ENCODE results near the gene SEZ6L2. TPM values are rescaled to one million over a fixed set of nuclear protein-coding genes. Genes with fewer than 3 reads are reported as not detected.

Gene SEZ6L2
- total and polyA plus RNA-seq, 12 donors: 0.17 to 1.2 (median 0.70) TPM; not detected in 1

GRCh38 chr16:29900102-29900887 lies 945 bp upstream of the SEZ6L2 start, which contains the start of gene ASPHD1:
ASPHD1 (plus strand) TSS chr16:29900488; CDS start chr16:29900972, 484 bp downstream.
- Histone ChIP-seq H3K27me3 (peaks cover 6 to 64% (median 41%) of the 10 kb centered on the region in 7 donors), H3K36me3 (no peaks in the 10 kb centered on the region), H3K27ac (peak within 1 kb of the TSS in 4 of 10 donors; percentile 2 to 37 (median 31)), H3K4me1 (peaks cover 0 to 25% (median 13%) of the 10 kb centered on the region in 9 donors), H3K4me3 (peak within 1 kb of the TSS; percentile 33 to 76 (median 62)), H3K9me3 (no peaks in the 10 kb centered on the region)
- WGBS, 2 donors: 0 to 1% methylated on average over 57 to 67 of the region's 67 CpGs
- peak; percentile 79 to 90 (median 86) for ATAC-seq
- TF ChIP-seq, protein P1, sequence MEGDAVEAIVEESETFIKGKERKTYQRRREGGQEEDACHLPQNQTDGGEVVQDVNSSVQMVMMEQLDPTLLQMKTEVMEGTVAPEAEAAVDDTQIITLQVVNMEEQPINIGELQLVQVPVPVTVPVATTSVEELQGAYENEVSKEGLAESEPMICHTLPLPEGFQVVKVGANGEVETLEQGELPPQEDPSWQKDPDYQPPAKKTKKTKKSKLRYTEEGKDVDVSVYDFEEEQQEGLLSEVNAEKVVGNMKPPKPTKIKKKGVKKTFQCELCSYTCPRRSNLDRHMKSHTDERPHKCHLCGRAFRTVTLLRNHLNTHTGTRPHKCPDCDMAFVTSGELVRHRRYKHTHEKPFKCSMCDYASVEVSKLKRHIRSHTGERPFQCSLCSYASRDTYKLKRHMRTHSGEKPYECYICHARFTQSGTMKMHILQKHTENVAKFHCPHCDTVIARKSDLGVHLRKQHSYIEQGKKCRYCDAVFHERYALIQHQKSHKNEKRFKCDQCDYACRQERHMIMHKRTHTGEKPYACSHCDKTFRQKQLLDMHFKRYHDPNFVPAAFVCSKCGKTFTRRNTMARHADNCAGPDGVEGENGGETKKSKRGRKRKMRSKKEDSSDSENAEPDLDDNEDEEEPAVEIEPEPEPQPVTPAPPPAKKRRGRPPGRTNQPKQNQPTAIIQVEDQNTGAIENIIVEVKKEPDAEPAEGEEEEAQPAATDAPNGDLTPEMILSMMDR (IDR thresholded peaks at IDR 0.05): no peak
- intact Hi-C loops (cut with DNase I): no loop called here
- peak in 1 of 2 donors; percentile 46 for DNase-seq

GRCh38 chr16:29898804-29899515 lies 390 bp downstream of the SEZ6L2 start:
- peaks cover 0 to 25% (median 13%) of the 10 kb centered on the region in 9 donors for H3K4me1 ChIP-seq
- no peaks in the 10 kb centered on the region for H3K9me3 ChIP-seq
- intact Hi-C loops (cut with DNase I): no loop called here
- H3K27me3 ChIP-seq: peaks cover 6 to 64% (median 41%) of the 10 kb centered on the region in 7 donors
- ATAC-seq: peak in 4 of 8 donors; percentile 11 to 20 (median 16)
- peak overlapping the region in 6 of 10 donors; percentile 41 to 76 (median 66) for H3K4me3 ChIP-seq
- peak overlapping the region in 1 of 10 donors; percentile 26 for H3K27ac ChIP-seq
- WGBS, 2 donors: 1% methylated on average over 25 of the region's 25 CpGs
- no peaks in the 10 kb centered on the region for H3K36me3 ChIP-seq
- TF ChIP-seq, protein P1 (IDR thresholded peaks at IDR 0.05): no peak
- no peak for DNase-seq

- no peak overlapping the region for H3K4me3 ChIP-seq
- no peaks in the 10 kb centered on the region for H3K9me3 ChIP-seq
- H3K27me3 ChIP-seq: peaks cover 6 to 64% (median 41%) of the 10 kb centered on the region in 7 donors
- TF ChIP-seq, protein P1 (IDR thresholded peaks at IDR 0.05): no peak
- H3K27ac ChIP-seq: no peak overlapping the region
- intact Hi-C loops (cut with DNase I): no loop called here
- no peak for DNase-seq
- 12 to 13% methylated on average over 9 of the region's 9 CpGs for WGBS, 2 donors
- peaks cover 0 to 25% (median 13%) of the 10 kb centered on the region in 9 donors for H3K4me1 ChIP-seq
- no peaks in the 10 kb centered on the region for H3K36me3 ChIP-seq
- no peak for ATAC-seq
These were observed 1.1 kb downstream of the SEZ6L2 start for GRCh38 chr16:29898135-29898803.

GRCh38 chr16:29897333-29897732 lies 2.0 kb downstream of the SEZ6L2 start:
- intact Hi-C loops (cut with DNase I): no loop called here
- Histone ChIP-seq H3K27ac (no peak overlapping the region), H3K9me3 (no peaks in the 10 kb centered on the region), H3K4me1 (peaks cover 0 to 25% (median 13%) of the 10 kb centered on the region in 9 donors), H3K27me3 (peaks cover 6 to 64% (median 41%) of the 10 kb centered on the region in 7 donors), H3K36me3 (no peaks in the 10 kb centered on the region), H3K4me3 (no peak overlapping the region)
- ATAC-seq (no peak), DNase-seq (no peak)
- TF ChIP-seq, protein P1 (IDR thresholded peaks at IDR 0.05): no peak
- 32 to 60% methylated on average over 4 of the region's 4 CpGs for WGBS, 2 donors
